ENCODE measurements around the gene SH3BP1. TPM values are rescaled to one million over a fixed set of nuclear protein-coding genes. Genes with fewer than 3 reads are reported as not detected.
A peak's percentile ranks its signal among the peaks of the same experiment; 100 is the strongest.

SH3BP1 gene
- total and polyA plus RNA-seq, 2 of the 4 experiments (the other 2 are of a cell fraction): 8.8 to 33.3 TPM

GRCh38 chr22:37631448-37632173, 7.9 kb upstream of the SH3BP1 start:
- no peak overlapping the region for H3K9ac ChIP-seq (ENCODE audit: low read depth, low read length)
- POLR2A ChIA-PET (ENCODE audit: unreplicated experiment): interaction anchor here (1.1 kb wide), 1 partner anchor 44 kb away, joined by 4 read pairs; the partner anchor contains the start of gene LGALS1
- H3K36me3 ChIP-seq (ENCODE audit: control insufficient read depth, insufficient read depth, low read length): peaks cover 32% of the 10 kb centered on the region; the same call in 1 of the 2 replicates
- no peak overlapping the region for H3K56ac ChIP-seq (ENCODE audit: extremely low read depth, insufficient read depth, low read length)
- H2AK9ac ChIP-seq (replicated peaks; ENCODE audit: low read depth, low read length, poor library complexity): peak overlapping the region; percentile 37
- no peak overlapping the region for H4K91ac ChIP-seq (ENCODE audit: insufficient read depth, low read depth, low read length)
- H2AK5ac ChIP-seq (ENCODE audit: low read depth, low read length): peak overlapping the region; percentile 84
- no peak for TF ChIP-seq RAD21 (IDR thresholded peaks at IDR 0.05; ENCODE audit: low read length)
- no peak for TF ChIP-seq POLR2A (IDR thresholded peaks at IDR 0.05; ENCODE audit: low read depth, low read length)
- TF ChIP-seq MXI1 (IDR thresholded peaks at IDR 0.05; ENCODE audit: borderline replicate concordance, low read depth, low read length): no peak
- no peak for TF ChIP-seq RCOR1 (IDR thresholded peaks at IDR 0.05; ENCODE audit: insufficient replicate concordance, low read length)
- H3K9me3 ChIP-seq (ENCODE audit: control insufficient read depth, insufficient read depth, low read length): no peaks in the 10 kb centered on the region
- no peak overlapping the region for H2BK120ac ChIP-seq (ENCODE audit: low read depth, low read length)
- dilution Hi-C loops (cut with HindIII; ENCODE audit: low sequenced_read_pairs, unreplicated experiment): no loop called here
- peaks cover 19% of the 10 kb centered on the region for H3K9me1 ChIP-seq (ENCODE audit: insufficient read depth, low read length)
- no peak overlapping the region for H2BK5ac ChIP-seq (ENCODE audit: low read depth, low read length, poor library complexity, severe bottlenecking)
- 91% methylated on average over 9 of the region's 19 CpGs; no CpG with 5 or more reads in 1 of the 2 experiments for WGBS, 2 experiments (ENCODE audit: extremely low coverage in 2 of 2, insufficient read length in 1 of 2)
- no peak overlapping the region for H3K14ac ChIP-seq (replicated peaks; ENCODE audit: low read depth, low read length)
- peaks cover 33% of the 10 kb centered on the region for H3K4me1 ChIP-seq (ENCODE audit: control insufficient read depth, insufficient read depth, low read length)
- H3K23ac ChIP-seq (ENCODE audit: low read depth, low read length): no peak overlapping the region
- H2AFZ ChIP-seq (replicated peaks; ENCODE audit: low read length, poor library complexity): peak overlapping the region; percentile 52
- H2BK15ac ChIP-seq (ENCODE audit: low read depth, low read length): no peak overlapping the region
- no peak overlapping the region for H4K5ac ChIP-seq (ENCODE audit: low read depth, low read length)
- H3K27me3 ChIP-seq (ENCODE audit: control insufficient read depth, insufficient read depth, low read length): no peaks in the 10 kb centered on the region
- intact Hi-C loops (cut with micrococcal nuclease): no loop called here
- no peak overlapping the region for H2BK20ac ChIP-seq (ENCODE audit: low read depth, low read length)
- H3K18ac ChIP-seq (ENCODE audit: low read depth, low read length): no peak overlapping the region
- no peak overlapping the region for H4K8ac ChIP-seq (ENCODE audit: low read depth in 2 of 2, low read length in 2 of 2)
- no peak overlapping the region for H3K4me3 ChIP-seq (ENCODE audit: insufficient read depth, low read depth, low read length)
- ATAC-seq (ENCODE audit: low read depth) (no peak), DNase-seq (no peak)
- no peak overlapping the region for H3K4me2 ChIP-seq (ENCODE audit: low read depth, low read length)
- BruUV-seq (replicated peaks): no TSS peak
- H4K20me1 ChIP-seq (ENCODE audit: insufficient read depth, low read length): no peaks in the 10 kb centered on the region; the same call in 1 of the 2 replicates
- H3K4ac ChIP-seq (ENCODE audit: low read depth, low read length): no peak overlapping the region; the same call in 1 of the 2 replicates
- in situ Hi-C loops (cut with MboI; ENCODE audit: low sequenced_read_pairs): no loop called here
- peaks cover 0 to 28% of the 10 kb centered on the region in 2 experiments; a peak in 2 of 4 replicates for H3K79me1 ChIP-seq (ENCODE audit: low read depth in 1 of 2, low read length in 2 of 2)
- CTCF ChIA-PET: interaction anchor here (1.1 to 2.3 kb wide), 2 partner anchors 12 to 25 kb away, joined by 3 to 9 read pairs; no protein-coding TSS in a partner anchor
- no peak overlapping the region for H3K27ac ChIP-seq (ENCODE audit: insufficient read depth, low read length)

Measured in IMR-90 (cell line).